CD8-positive, alpha-beta memory T cell (primary cell): ENCODE measurements around the gene CALN1. TPM values are rescaled to one million over a fixed set of nuclear protein-coding genes. Genes with fewer than 3 reads are reported as not detected.
A peak's percentile ranks its signal among the peaks of the same experiment; 100 is the strongest.

Source experiments
- CTCF ChIA-PET: fragments of 350-600 bp; sonication (Branson Sonifier 250); formaldehyde crosslinking; loops from one replicate; lab custom pipeline; 2021; ENCODE audit warnings: antibody characterized with exemption; lab: Charles Lee
- POLR2A ChIA-PET: fragments of 350-600 bp; sonication (Branson Sonifier 250); formaldehyde crosslinking; loops from one replicate; lab custom pipeline; 2021; ENCODE audit warnings: antibody characterized with exemption; lab: Charles Lee
- DNase-seq, 5 donors: peaks; one replicate each; pipeline versions ENCODE4 v3.0.0 to v3.0.0-alpha.2; 2020 to 2022; ENCODE audit warnings: mixed read lengths in 1 of 5
- H3K27ac ChIP-seq: one replicate; pipeline ENCODE4 v1.7.0; 2013; ENCODE audit warnings: low read depth, mild to moderate bottlenecking, low read length, moderate library complexity
- H3K27me3 ChIP-seq: 2 replicates; pipeline ENCODE4 v1.7.0; 2013; ENCODE audit warnings: low read length, mild to moderate bottlenecking; ENCODE audit not compliant: insufficient read depth, poor library complexity, severe bottlenecking
- H3K36me3 ChIP-seq: 2 replicates; pipeline ENCODE4 v1.7.0; 2013; ENCODE audit warnings: mild to moderate bottlenecking, low read length, moderate library complexity; ENCODE audit not compliant: insufficient read depth
- H3K4me1 ChIP-seq: 2 replicates; pipeline ENCODE4 v1.7.0; 2013; ENCODE audit warnings: mild to moderate bottlenecking, low read length, moderate library complexity; ENCODE audit not compliant: insufficient read depth
- H3K4me3 ChIP-seq: 2 replicates; pipeline ENCODE4 v1.7.0; 2013; ENCODE audit warnings: mild to moderate bottlenecking, low read length
- H3K9me3 ChIP-seq: 2 replicates; pipeline ENCODE4 v1.7.0; 2013; ENCODE audit warnings: mild to moderate bottlenecking, low read length
- H3K27ac Mint-ChIP-seq, 8 donors: one replicate each; pipeline ENCODE4 v1.8.0; 2020 to 2021; ENCODE audit warnings: mixed read lengths in 8 of 8, mild to moderate bottlenecking in 6 of 8, inconsistent platforms in 3 of 8, moderate library complexity in 3 of 8
- H3K27me3 Mint-ChIP-seq, 2 donors: one replicate each; pipeline ENCODE4 v1.8.0; 2020 to 2021; ENCODE audit warnings: mixed read lengths in 2 of 2, mild to moderate bottlenecking in 1 of 2, moderate library complexity in 1 of 2
- H3K36me3 Mint-ChIP-seq, 3 donors: one replicate each; pipeline ENCODE4 v1.8.0; 2020 to 2021; ENCODE audit warnings: mixed read lengths in 3 of 3, inconsistent platforms in 1 of 3, mild to moderate bottlenecking in 1 of 3
- H3K4me1 Mint-ChIP-seq, 3 donors: one replicate each; pipeline ENCODE4 v1.8.0; 2020 to 2021; ENCODE audit warnings: mixed read lengths in 3 of 3, inconsistent platforms in 1 of 3, mild to moderate bottlenecking in 1 of 3
- H3K4me3 Mint-ChIP-seq, 7 donors: one replicate each; pipeline ENCODE4 v1.8.0; 2020 to 2021; ENCODE audit warnings: mixed read lengths in 7 of 7, mild to moderate bottlenecking in 6 of 7, moderate library complexity in 4 of 7, inconsistent platforms in 2 of 7
- H3K9me3 Mint-ChIP-seq, 5 donors: one replicate each; pipeline ENCODE4 v1.8.0; 2020 to 2022; ENCODE audit warnings: mixed read lengths in 5 of 5, mild to moderate bottlenecking in 3 of 5, moderate library complexity in 2 of 5, inconsistent platforms in 1 of 5
- polyA plus RNA-seq: library from polyadenylated mRNA; unstranded; fragments of 300-500 nt; fragmentation: Illumina TruSeq; gene quantifications from one replicate; pipeline ENCODE4 v1.2.3, GENCODE V29; 2021
- total RNA-seq, 2 experiments: library from RNA; stranded (reverse); gene quantifications; one replicate each; pipeline ENCODE4 v1.2.3, GENCODE V29; 2021

Gene CALN1
- total and polyA plus RNA-seq, 3 experiments from 2014 or later: not detected

DNA sequence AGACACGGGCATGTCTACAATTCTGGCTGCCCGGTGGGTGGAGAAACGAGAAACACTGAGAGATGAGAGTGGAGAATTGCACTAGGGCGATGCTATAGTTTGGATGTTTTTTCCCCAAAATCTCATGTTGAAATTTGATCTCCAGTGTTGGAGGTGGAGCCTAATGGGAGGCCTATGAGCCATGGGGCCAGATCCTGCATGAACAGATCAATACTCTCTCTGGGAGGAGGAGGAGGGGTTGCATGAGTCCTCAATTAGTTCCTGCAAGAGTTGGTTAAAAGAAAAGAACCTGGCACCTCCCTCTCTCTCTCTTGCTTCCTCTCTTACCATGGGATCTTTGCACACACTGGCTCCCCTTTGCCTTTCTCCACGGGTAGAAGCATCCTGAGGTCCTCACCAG lies 299.1 kb downstream of the CALN1 start:
- no peak overlapping the region for H3K4me3 ChIP-seq
- H3K9me3 ChIP-seq: no peaks in the 10 kb centered on the region
- Mint-ChIP-seq H3K4me3 (no peak overlapping the region), H3K4me1 (no peaks in the 10 kb centered on the region), H3K27ac (no peak overlapping the region), H3K27me3 (peaks cover 0 to 1% of the 10 kb centered on the region in 2 donors), H3K36me3 (no peaks in the 10 kb centered on the region), H3K9me3 (peaks cover 11 to 19% (median 15%) of the 10 kb centered on the region in 5 donors)
- H3K27ac ChIP-seq: no peak overlapping the region
- DNase-seq: no peak
- no peaks in the 10 kb centered on the region for H3K27me3 ChIP-seq
- ChIA-PET CTCF (no interaction called here), POLR2A (no interaction called here)
- no peaks in the 10 kb centered on the region for H3K36me3 ChIP-seq
- H3K4me1 ChIP-seq: no peaks in the 10 kb centered on the region

DNA sequence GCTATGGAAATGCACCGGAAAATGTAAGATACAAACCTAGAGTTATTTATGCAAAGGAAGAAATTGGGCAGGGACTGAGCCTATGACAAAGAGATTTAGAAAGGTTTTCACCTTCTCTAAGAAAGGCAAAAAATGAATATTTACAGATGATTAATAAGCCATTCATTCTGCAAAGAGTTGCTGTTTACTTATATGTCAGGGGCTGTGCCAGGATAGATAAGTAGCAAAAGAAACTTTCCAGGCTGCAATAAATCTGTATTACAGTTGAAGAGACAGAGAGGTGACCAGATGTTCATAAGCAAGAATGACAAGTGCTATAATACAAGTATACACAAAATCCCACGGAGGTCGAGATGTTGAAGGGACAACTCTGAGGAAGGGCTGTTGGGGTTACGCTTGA lies 299.6 kb downstream of the CALN1 start:
- Histone ChIP-seq H3K27me3 (no peaks in the 10 kb centered on the region), H3K4me3 (no peak overlapping the region), H3K36me3 (no peaks in the 10 kb centered on the region), H3K27ac (no peak overlapping the region), H3K9me3 (no peaks in the 10 kb centered on the region), H3K4me1 (no peaks in the 10 kb centered on the region)
- Mint-ChIP-seq H3K27ac (no peak overlapping the region), H3K4me3 (no peak overlapping the region), H3K36me3 (no peaks in the 10 kb centered on the region), H3K27me3 (peaks cover 0 to 1% of the 10 kb centered on the region in 2 donors), H3K4me1 (no peaks in the 10 kb centered on the region), H3K9me3 (peaks cover 15 to 24% (median 19%) of the 10 kb centered on the region in 5 donors)
- no peak for DNase-seq
- CTCF ChIA-PET: no interaction called here
- POLR2A ChIA-PET: no interaction called here

GRCh38 chr7:72111086-72111485 lies 301.1 kb downstream of the CALN1 start:
- Mint-ChIP-seq H3K4me3 (no peak overlapping the region), H3K36me3 (no peaks in the 10 kb centered on the region), H3K27me3 (peaks cover 0 to 1% of the 10 kb centered on the region in 2 donors), H3K4me1 (no peaks in the 10 kb centered on the region), H3K27ac (peak overlapping the region in 1 of 8 donors; percentile 22), H3K9me3 (peaks cover 18 to 30% (median 22%) of the 10 kb centered on the region in 5 donors)
- CTCF ChIA-PET: no interaction called here
- H3K4me1 ChIP-seq: no peaks in the 10 kb centered on the region
- DNase-seq: no peak
- POLR2A ChIA-PET: no interaction called here
- no peak overlapping the region for H3K27ac ChIP-seq
- H3K9me3 ChIP-seq: no peaks in the 10 kb centered on the region
- H3K4me3 ChIP-seq: no peak overlapping the region
- no peaks in the 10 kb centered on the region for H3K27me3 ChIP-seq
- H3K36me3 ChIP-seq: no peaks in the 10 kb centered on the region

DNA sequence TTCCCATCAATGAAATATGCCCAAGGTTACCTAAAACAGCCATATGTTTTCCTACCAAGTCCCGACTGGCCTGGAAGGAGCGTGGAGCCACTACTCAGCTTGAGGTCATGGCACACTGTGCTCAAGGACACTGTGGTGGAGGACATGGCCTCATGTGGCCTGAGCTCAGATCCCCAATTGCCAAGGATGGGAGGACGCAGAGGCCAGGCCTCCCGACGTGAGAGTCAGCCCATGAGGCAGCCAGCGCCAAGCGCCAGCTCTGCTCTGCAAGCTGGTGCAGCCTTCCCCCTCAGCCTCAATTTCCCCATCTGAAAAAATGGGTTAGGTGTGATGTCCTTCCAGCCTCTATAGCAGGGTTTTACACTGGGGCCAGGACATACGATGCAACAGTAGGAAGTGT lies 302.6 kb downstream of the CALN1 start:
- Mint-ChIP-seq H3K9me3 (peaks cover 17 to 26% (median 25%) of the 10 kb centered on the region in 5 donors), H3K4me3 (no peak overlapping the region), H3K36me3 (no peaks in the 10 kb centered on the region), H3K27ac (no peak overlapping the region), H3K4me1 (no peaks in the 10 kb centered on the region), H3K27me3 (peaks cover 0 to 1% of the 10 kb centered on the region in 2 donors)
- ChIA-PET POLR2A (no interaction called here), CTCF (no interaction called here)
- Histone ChIP-seq H3K27me3 (no peaks in the 10 kb centered on the region), H3K9me3 (no peaks in the 10 kb centered on the region), H3K27ac (no peak overlapping the region), H3K36me3 (no peaks in the 10 kb centered on the region), H3K4me1 (no peaks in the 10 kb centered on the region), H3K4me3 (no peak overlapping the region)
- DNase-seq: no peak

GRCh38 chr7:72106405-72106804 lies 305.7 kb downstream of the CALN1 start:
- Mint-ChIP-seq H3K27ac (no peak overlapping the region), H3K27me3 (no peaks in the 10 kb centered on the region)

DNA sequence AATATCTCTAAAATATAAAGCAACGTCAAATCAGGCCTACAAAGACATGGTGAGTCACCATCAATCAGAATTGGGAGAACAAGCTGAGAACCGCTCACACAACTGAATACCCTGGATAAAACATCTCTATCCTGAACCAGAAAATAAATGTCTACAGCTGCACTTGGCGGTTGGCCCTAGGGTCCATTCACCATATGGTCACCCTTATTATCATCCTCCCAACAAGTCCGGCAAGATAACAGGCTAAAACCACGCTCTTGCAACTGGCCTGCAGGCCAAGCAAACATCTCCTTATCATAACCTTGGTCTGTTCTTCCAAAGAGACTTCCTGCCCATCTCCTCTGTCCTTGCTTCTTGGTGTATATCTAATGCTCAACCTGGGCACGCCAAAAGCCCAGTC lies 310.7 kb downstream of the CALN1 start:
- Histone ChIP-seq H3K27me3 (no peaks in the 10 kb centered on the region), H3K4me3 (no peak overlapping the region), H3K27ac (no peak overlapping the region), H3K36me3 (no peaks in the 10 kb centered on the region), H3K9me3 (no peaks in the 10 kb centered on the region), H3K4me1 (no peaks in the 10 kb centered on the region)
- Mint-ChIP-seq H3K36me3 (no peaks in the 10 kb centered on the region), H3K9me3 (peaks cover 6 to 16% (median 15%) of the 10 kb centered on the region in 5 donors), H3K27me3 (no peaks in the 10 kb centered on the region), H3K27ac (no peak overlapping the region), H3K4me3 (no peak overlapping the region), H3K4me1 (no peaks in the 10 kb centered on the region)
- CTCF ChIA-PET: no interaction called here
- POLR2A ChIA-PET: no interaction called here
- DNase-seq: no peak

More at GRCh38 chr7:72106405-72106804, 305.7 kb downstream of the CALN1 start:
- Histone ChIP-seq H3K27ac (no peak overlapping the region), H3K4me3 (no peak overlapping the region), H3K9me3 (no peaks in the 10 kb centered on the region), H3K4me1 (no peaks in the 10 kb centered on the region), H3K36me3 (no peaks in the 10 kb centered on the region), H3K27me3 (no peaks in the 10 kb centered on the region)
- Mint-ChIP-seq H3K9me3 (peaks cover 18 to 34% (median 25%) of the 10 kb centered on the region in 5 donors), H3K4me3 (no peak overlapping the region), H3K36me3 (no peaks in the 10 kb centered on the region), H3K4me1 (no peaks in the 10 kb centered on the region)
- POLR2A ChIA-PET: no interaction called here
- no peak for DNase-seq
- CTCF ChIA-PET: no interaction called here

- no peaks in the 10 kb centered on the region for H3K4me1 ChIP-seq
- no peak overlapping the region for H3K27ac Mint-ChIP-seq
- CTCF ChIA-PET: no interaction called here
- H3K27me3 Mint-ChIP-seq: no peaks in the 10 kb centered on the region
- POLR2A ChIA-PET: no interaction called here
- H3K36me3 Mint-ChIP-seq: no peaks in the 10 kb centered on the region
- H3K27me3 ChIP-seq: no peaks in the 10 kb centered on the region
- no peaks in the 10 kb centered on the region for H3K4me1 Mint-ChIP-seq
- no peak overlapping the region for H3K4me3 Mint-ChIP-seq
- no peak overlapping the region for H3K27ac ChIP-seq
- H3K9me3 ChIP-seq: no peaks in the 10 kb centered on the region
- H3K36me3 ChIP-seq: no peaks in the 10 kb centered on the region
- no peak overlapping the region for H3K4me3 ChIP-seq
- peaks cover 6 to 14% (median 10%) of the 10 kb centered on the region in 5 donors for H3K9me3 Mint-ChIP-seq
- DNase-seq: no peak
These were observed 312.4 kb downstream of the CALN1 start for GRCh38 chr7:72099784-72100183.

GRCh38 chr7:72098807-72099580 lies 313.1 kb downstream of the CALN1 start:
- Histone ChIP-seq H3K9me3 (no peaks in the 10 kb centered on the region), H3K36me3 (no peaks in the 10 kb centered on the region), H3K4me1 (no peaks in the 10 kb centered on the region), H3K27ac (no peak overlapping the region), H3K4me3 (no peak overlapping the region), H3K27me3 (no peaks in the 10 kb centered on the region)
- H3K27ac Mint-ChIP-seq: no peak overlapping the region
- ChIA-PET POLR2A (no interaction called here), CTCF (interaction anchor here (0.7 kb wide), 1 partner anchor 132 kb away, joined by 3 read pairs; no protein-coding TSS in a partner anchor)
- H3K4me1 Mint-ChIP-seq: no peaks in the 10 kb centered on the region
- no peaks in the 10 kb centered on the region for H3K36me3 Mint-ChIP-seq
- H3K4me3 Mint-ChIP-seq: no peak overlapping the region
- peaks cover 6 to 14% (median 8%) of the 10 kb centered on the region in 5 donors for H3K9me3 Mint-ChIP-seq
- DNase-seq: no peak
- no peaks in the 10 kb centered on the region for H3K27me3 Mint-ChIP-seq
